ENCODE measurements around the gene LHFPL2.

DNA sequence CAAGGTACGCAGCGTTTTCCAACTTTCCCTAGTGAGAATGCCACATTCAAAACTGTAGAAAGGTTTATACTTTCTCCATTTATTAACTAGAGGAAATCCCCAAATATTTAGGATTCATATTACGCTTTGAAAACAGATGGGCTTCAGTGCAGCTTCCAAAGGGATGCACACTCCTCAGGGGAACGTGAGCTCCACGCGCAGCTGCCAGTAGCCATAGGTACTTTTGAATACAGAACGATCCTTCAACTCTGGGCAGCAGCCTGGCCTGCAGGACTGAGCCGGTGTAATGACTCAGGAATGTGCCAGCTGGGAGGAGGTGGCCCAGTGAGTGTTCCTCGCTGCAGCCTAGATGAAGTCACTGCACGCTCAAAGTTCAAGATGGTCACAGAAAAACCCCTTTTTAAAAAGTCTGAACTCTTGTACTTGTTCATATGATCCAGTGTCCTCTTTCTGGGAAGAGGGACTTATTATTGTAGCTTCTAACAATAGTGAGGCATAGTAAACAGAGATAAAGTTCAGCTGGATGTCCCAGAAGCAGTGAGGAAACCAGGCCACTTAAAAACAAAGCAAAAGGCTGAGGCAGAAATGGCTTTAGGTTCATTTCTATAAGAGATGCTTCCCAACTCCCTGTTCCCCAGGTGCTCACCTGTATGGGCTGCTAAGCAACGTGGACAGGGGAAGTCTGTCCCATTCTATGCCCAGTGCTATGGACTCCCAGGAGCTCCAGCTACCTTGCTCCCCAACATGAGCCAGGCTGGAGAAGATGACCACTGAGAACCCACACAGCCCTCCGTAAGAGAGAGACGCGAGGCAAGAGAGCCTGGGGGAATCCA is 130.0 kb downstream of the LHFPL2 start:
- TF ChIP-seq, protein P1, sequence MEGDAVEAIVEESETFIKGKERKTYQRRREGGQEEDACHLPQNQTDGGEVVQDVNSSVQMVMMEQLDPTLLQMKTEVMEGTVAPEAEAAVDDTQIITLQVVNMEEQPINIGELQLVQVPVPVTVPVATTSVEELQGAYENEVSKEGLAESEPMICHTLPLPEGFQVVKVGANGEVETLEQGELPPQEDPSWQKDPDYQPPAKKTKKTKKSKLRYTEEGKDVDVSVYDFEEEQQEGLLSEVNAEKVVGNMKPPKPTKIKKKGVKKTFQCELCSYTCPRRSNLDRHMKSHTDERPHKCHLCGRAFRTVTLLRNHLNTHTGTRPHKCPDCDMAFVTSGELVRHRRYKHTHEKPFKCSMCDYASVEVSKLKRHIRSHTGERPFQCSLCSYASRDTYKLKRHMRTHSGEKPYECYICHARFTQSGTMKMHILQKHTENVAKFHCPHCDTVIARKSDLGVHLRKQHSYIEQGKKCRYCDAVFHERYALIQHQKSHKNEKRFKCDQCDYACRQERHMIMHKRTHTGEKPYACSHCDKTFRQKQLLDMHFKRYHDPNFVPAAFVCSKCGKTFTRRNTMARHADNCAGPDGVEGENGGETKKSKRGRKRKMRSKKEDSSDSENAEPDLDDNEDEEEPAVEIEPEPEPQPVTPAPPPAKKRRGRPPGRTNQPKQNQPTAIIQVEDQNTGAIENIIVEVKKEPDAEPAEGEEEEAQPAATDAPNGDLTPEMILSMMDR (IDR thresholded peaks at IDR 0.05; ENCODE audit: insufficient read depth, low read length) = no peak
- TF ChIP-seq SPI1 (IDR thresholded peaks at IDR 0.05; ENCODE audit: borderline replicate concordance, low read depth) (no peak), POLR2AphosphoS5 (IDR thresholded peaks at IDR 0.05; ENCODE audit: low read depth) (no peak), GABPA (IDR thresholded peaks at IDR 0.05; ENCODE audit: low read depth) (no peak)
- TF ChIP-seq, protein P2, sequence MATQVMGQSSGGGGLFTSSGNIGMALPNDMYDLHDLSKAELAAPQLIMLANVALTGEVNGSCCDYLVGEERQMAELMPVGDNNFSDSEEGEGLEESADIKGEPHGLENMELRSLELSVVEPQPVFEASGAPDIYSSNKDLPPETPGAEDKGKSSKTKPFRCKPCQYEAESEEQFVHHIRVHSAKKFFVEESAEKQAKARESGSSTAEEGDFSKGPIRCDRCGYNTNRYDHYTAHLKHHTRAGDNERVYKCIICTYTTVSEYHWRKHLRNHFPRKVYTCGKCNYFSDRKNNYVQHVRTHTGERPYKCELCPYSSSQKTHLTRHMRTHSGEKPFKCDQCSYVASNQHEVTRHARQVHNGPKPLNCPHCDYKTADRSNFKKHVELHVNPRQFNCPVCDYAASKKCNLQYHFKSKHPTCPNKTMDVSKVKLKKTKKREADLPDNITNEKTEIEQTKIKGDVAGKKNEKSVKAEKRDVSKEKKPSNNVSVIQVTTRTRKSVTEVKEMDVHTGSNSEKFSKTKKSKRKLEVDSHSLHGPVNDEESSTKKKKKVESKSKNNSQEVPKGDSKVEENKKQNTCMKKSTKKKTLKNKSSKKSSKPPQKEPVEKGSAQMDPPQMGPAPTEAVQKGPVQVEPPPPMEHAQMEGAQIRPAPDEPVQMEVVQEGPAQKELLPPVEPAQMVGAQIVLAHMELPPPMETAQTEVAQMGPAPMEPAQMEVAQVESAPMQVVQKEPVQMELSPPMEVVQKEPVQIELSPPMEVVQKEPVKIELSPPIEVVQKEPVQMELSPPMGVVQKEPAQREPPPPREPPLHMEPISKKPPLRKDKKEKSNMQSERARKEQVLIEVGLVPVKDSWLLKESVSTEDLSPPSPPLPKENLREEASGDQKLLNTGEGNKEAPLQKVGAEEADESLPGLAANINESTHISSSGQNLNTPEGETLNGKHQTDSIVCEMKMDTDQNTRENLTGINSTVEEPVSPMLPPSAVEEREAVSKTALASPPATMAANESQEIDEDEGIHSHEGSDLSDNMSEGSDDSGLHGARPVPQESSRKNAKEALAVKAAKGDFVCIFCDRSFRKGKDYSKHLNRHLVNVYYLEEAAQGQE (IDR thresholded peaks at IDR 0.05; ENCODE audit: insufficient replicate concordance, low read depth) = no peak
